K562 (cell line): ENCODE data around the gene TMPRSS6. TPM values are rescaled to one million over a fixed set of nuclear protein-coding genes. Genes with fewer than 3 reads are reported as not detected.

Experiments used
- ATAC-seq: fragments of 200-7000 bp; cut with Tn5 transposase; 3 replicates; pipeline ENCODE4 v1.9.1; 2020; ENCODE audit warnings: moderate library complexity
- BruUV-seq: library from RNA; stranded (reverse); fragments of 400-500 nt; replicated peaks from 2 replicates; lab custom pipeline; 2021; lab: Mats Ljungman, UMichigan
- CTCF ChIA-PET: fragments of 300-600 bp; formaldehyde crosslinking; extraction: SDS; loops from one replicate; lab custom pipeline; 2021; ENCODE audit warnings: low intra/inter-chr PET ratio; lab: Yijun Ruan, JAX
- POLR2A ChIA-PET: fragments of 300-600, 350-650 bp; sonication (Branson Sonifier 250); formaldehyde crosslinking; extraction: SDS; loops from one replicate; lab custom pipeline; 2021; ENCODE audit warnings: antibody characterized with exemption, inconsistent platforms; lab: Yijun Ruan, JAX
- DNase-seq, 4 experiments: peaks; one replicate each; pipeline versions ENCODE4 v3.0.0 to v3.0.0-alpha.2; 2011 to 2018; ENCODE audit warnings: low spot score in 3 of 4, mixed read lengths in 3 of 4; ENCODE audit errors: extremely low read depth in 1 of 4
- FAIRE-seq: peaks from 2 replicates; lab custom pipeline; 2011; peaks lifted over from hg19 to GRCh38; lab: Jason Lieb, UNC
- H2AFZ ChIP-seq: 2 replicates; pipeline ENCODE4 v1.6.0; 2011; ENCODE audit warnings: low read depth, low read length, control low read depth, inconsistent platforms
- H3K27ac ChIP-seq: fragments of 200-600 bp; 3 replicates; pipeline ENCODE4 v1.8.0; 2011; ENCODE audit warnings: low read depth, mild to moderate bottlenecking, control low read depth, inconsistent platforms, low read length, moderate library complexity, mixed read lengths; ENCODE audit errors: extremely low read depth
- H3K27me3 ChIP-seq, 2 experiments: fragments of 300-600 bp in 1 of 2; 2 replicates in 1 of 2; 3 replicates in 1 of 2; pipeline versions ENCODE4 v1.6.0 to v1.8.0; 2011; ENCODE audit warnings: inconsistent platforms in 2 of 2, low read length in 2 of 2, mild to moderate bottlenecking in 1 of 2, mixed read lengths in 1 of 2, moderate library complexity in 1 of 2; ENCODE audit not compliant: control insufficient read depth in 2 of 2, insufficient read depth in 2 of 2
- H3K36me3 ChIP-seq: fragments of 300-600 bp; 3 replicates; pipeline ENCODE4 v1.8.0; 2011; ENCODE audit warnings: mild to moderate bottlenecking, low read length, inconsistent platforms; ENCODE audit not compliant: control insufficient read depth, insufficient read depth
- H3K4me1 ChIP-seq, 2 experiments: fragments of 200-600 bp in 1 of 2; replicated peaks in 1 of 2; 2 replicates in 1 of 2; 3 replicates in 1 of 2; pipeline versions ENCODE4 v1.5.1 to v1.8.0; 2011; ENCODE audit warnings: inconsistent platforms in 2 of 2, low read length in 2 of 2, mild to moderate bottlenecking in 1 of 2, mixed read lengths in 1 of 2, moderate library complexity in 1 of 2; ENCODE audit not compliant: control insufficient read depth in 2 of 2, insufficient read depth in 2 of 2
- H3K4me2 ChIP-seq: 2 replicates; pipeline ENCODE4 v1.6.1; 2011; ENCODE audit warnings: low read length, control low read depth, inconsistent platforms, mixed read lengths; ENCODE audit not compliant: insufficient read depth
- H3K4me3 ChIP-seq: fragments of 200-600 bp; sonication (generic), shearing (Covaris generic); 2 replicates; pipeline ENCODE4 v1.5.1; 2016; ENCODE audit warnings: control low read depth, inconsistent platforms
- H3K79me2 ChIP-seq: fragments of 200-600 bp; 3 replicates; pipeline ENCODE4 v1.8.0; 2011; ENCODE audit warnings: low read length, inconsistent platforms; ENCODE audit not compliant: control insufficient read depth, insufficient read depth
- H3K9ac ChIP-seq, 2 experiments: 2 replicates each; pipeline versions ENCODE4 v1.6.0 to v1.6.1; 2011; ENCODE audit warnings: low read depth in 2 of 2, low read length in 2 of 2, control low read depth in 1 of 2, inconsistent platforms in 1 of 2, mild to moderate bottlenecking in 1 of 2, mixed read lengths in 1 of 2; ENCODE audit not compliant: insufficient read depth in 1 of 2
- H3K9me1 ChIP-seq: one replicate; pipeline ENCODE4 v1.6.0; 2011; ENCODE audit warnings: inconsistent platforms, mild to moderate bottlenecking, low read length, moderate library complexity; ENCODE audit not compliant: control insufficient read depth, insufficient read depth
- H3K9me3 ChIP-seq: replicated peaks from 2 replicates; pipeline ENCODE4 v1.5.1; 2011; ENCODE audit warnings: low read depth, low read length, inconsistent platforms; ENCODE audit not compliant: control insufficient read depth, insufficient read depth
- H4K20me1 ChIP-seq: replicated peaks from 2 replicates; pipeline ENCODE4 v1.6.1; 2011; ENCODE audit warnings: low read length, inconsistent platforms, mixed read lengths; ENCODE audit not compliant: control insufficient read depth, insufficient read depth
- ETV5 ChIP-seq: sonication (generic); formaldehyde crosslinking; IDR thresholded peaks from 2 replicates; pipeline ENCODE4 v1.4.0; 2020; ENCODE audit warnings: low read depth, mild to moderate bottlenecking, missing genetic modification reagents
- NR2C1 ChIP-seq, 2 experiments: fragments of 450-650 bp; IDR thresholded peaks; 2 replicates each; pipeline ENCODE4 v1.6.1; 2017; ENCODE audit warnings: mild to moderate bottlenecking in 2 of 2, antibody characterized with exemption in 1 of 2, inconsistent platforms in 1 of 2, missing compliant biosample characterization in 1 of 2, missing genetic modification characterization in 1 of 2
- PRMT5 ChIP-seq: sonication (generic); formaldehyde crosslinking; IDR thresholded peaks from 2 replicates; pipeline ENCODE4 v1.5.0; 2020; ENCODE audit warnings: missing genetic modification reagents
- WGBS: fragments of 100-300 bp; shearing (Covaris generic); methylation state at CpG from one replicate; pipeline ENCODE4 v1.1.6; 2016; ENCODE audit warnings: low coverage, mixed read lengths; ENCODE audit not compliant: insufficient coverage; ENCODE audit errors: missing lambda C conversion rate; 5-methylcytosine and 5-hydroxymethylcytosine counted together
- in situ Hi-C: fragments of 300-500 bp; cut with MboI; formaldehyde crosslinking; loops from 4 replicates; pipeline ENCODE4 v1.15.0; 2018; ENCODE audit warnings: inconsistent platforms, mixed read lengths
- intact Hi-C: fragments of 100-400 bp; cut with micrococcal nuclease; formaldehyde crosslinking; loops from 2 replicates; pipeline ENCODE4 v1.14.2; 2022
- polyA plus RNA-seq, 8 experiments: library from polyadenylated mRNA; depleted of rRNA in 4 of 8; stranded (reverse) in 5 of 8; unstranded in 3 of 8; fragments of >200 nt; fragmentation: Nextera tagmentation in 2 of 8; fragmentation: Illumina TruSeq in 1 of 8; extraction: Ambion mirVana in 2 of 8; extraction: Trizol in 1 of 8; gene quantifications; 2 replicates each; pipeline versions ENCODE4 v1.2.1 to v1.2.3, GENCODE V29; 2011 to 2014; ENCODE audit warnings: inconsistent platforms in 1 of 8, missing spikeins in 1 of 8
- total RNA-seq, 7 experiments: library from RNA; depleted of rRNA in 6 of 7; stranded (reverse); fragments of >200 nt in 6 of 7; fragmentation: Illumina TruSeq in 2 of 7; extraction: Trizol in 2 of 7; gene quantifications; 2 replicates each; pipeline versions ENCODE4 v1.2.1 to v1.2.3, GENCODE V29; 2011 to 2021; ENCODE audit warnings: low replicate concordance in 1 of 7

The TMPRSS6 gene
- total and polyA plus RNA-seq, 9 of the 15 experiments (the other 6 are each of a cell fraction or from before 2014, with no cell fraction given): 0.03 TPM; not detected in 8

DNA sequence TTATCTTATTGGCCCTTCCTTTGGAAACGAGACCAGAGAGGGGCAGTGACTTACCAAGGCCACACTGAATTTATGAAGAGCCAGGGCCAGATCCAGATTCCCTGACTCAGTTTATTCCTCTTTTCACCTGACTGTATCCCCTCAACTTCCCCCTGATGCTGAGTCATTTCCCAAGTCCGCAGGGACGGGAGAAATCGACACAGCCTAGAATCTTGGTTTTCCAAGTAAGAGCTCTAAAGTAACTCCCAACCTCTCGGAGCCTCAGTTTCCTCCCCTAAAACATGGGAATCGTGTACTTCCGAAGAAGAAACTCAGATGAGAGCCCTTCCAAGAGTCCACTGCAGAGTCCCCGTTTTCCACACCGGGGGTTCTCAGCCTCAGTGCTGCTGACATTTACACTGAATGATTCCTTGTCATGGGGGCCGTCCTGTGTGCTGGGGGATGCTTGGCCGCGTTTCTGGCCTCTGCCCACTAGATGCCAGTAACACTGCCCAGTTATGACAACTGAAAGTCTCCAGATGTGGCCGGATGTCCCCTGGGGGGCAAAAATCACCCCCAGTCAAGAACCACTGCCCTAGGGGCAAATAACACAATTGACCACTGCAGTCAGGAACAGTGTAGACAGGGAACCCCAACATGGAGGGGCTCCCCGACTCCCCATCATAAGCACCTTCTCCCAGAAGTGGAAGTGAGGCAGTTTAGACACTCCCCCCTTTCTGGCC lies 78.8 kb downstream of the TMPRSS6 start:
- CTCF ChIA-PET: no interaction called here
- WGBS: 70% methylated on average over 13 of the region's 14 CpGs
- Histone ChIP-seq H3K9ac (no peak overlapping the region; a peak in 1 of 4 replicates), H3K9me3 (no peaks in the 10 kb centered on the region), H3K27me3 (no peaks in the 10 kb centered on the region), H3K27ac (no peak overlapping the region), H2AFZ (no peak overlapping the region), H3K4me1 (peaks cover 5 to 10% of the 10 kb centered on the region in 2 experiments; a peak in 4 of 5 replicates), H3K4me3 (no peak overlapping the region), H3K9me1 (no peaks in the 10 kb centered on the region), H3K36me3 (peaks cover 34% of the 10 kb centered on the region; the same call in 2 of the 3 replicates), H3K79me2 (no peaks in the 10 kb centered on the region), H4K20me1 (no peaks in the 10 kb centered on the region), H3K4me2 (0 out of 2 replicates have a peak overlapping the region, but pooled peaks have one; percentile 12)
- FAIRE-seq: no peak
- DNase-seq: no peak
- in situ Hi-C loops: no loop called here
- BruUV-seq: no TSS peak
- peak; percentile 22; the same call in 2 of the 3 replicates for ATAC-seq
- intact Hi-C loops: no loop called here
- POLR2A ChIA-PET: interaction anchor here (0.7 to 1.1 kb wide), 2 partner anchors 12 kb away, joined by 3 to 6 read pairs; partner anchors contain the start of genes MPST and TST
- TF ChIP-seq ETV5 (CRISPR knock-in tag) (no peak), PRMT5 (CRISPR knock-in tag) (no peak), NR2C1 (IDR thresholded peaks at IDR 0.05) (no peak), NR2C1 (tag; IDR thresholded peaks at IDR 0.05) (no peak)
